Limb (tissue), 2 donors: ENCODE measurements around the gene GOLGA5.
A peak's percentile ranks its signal among the peaks of the same experiment; 100 is the strongest.
"Not testable (repeated sequence)": the region's sequence is repeated elsewhere in the genome, so short reads cannot be mapped to it uniquely, and the experiment has no call there.

Source experiments
- DNase-seq, 2 donors: peaks; one replicate each; pipeline ENCODE4 v3.0.0-alpha.2; 2016; ENCODE audit errors: extremely low spot score in 2 of 2

GOLGA5 gene

DNA sequence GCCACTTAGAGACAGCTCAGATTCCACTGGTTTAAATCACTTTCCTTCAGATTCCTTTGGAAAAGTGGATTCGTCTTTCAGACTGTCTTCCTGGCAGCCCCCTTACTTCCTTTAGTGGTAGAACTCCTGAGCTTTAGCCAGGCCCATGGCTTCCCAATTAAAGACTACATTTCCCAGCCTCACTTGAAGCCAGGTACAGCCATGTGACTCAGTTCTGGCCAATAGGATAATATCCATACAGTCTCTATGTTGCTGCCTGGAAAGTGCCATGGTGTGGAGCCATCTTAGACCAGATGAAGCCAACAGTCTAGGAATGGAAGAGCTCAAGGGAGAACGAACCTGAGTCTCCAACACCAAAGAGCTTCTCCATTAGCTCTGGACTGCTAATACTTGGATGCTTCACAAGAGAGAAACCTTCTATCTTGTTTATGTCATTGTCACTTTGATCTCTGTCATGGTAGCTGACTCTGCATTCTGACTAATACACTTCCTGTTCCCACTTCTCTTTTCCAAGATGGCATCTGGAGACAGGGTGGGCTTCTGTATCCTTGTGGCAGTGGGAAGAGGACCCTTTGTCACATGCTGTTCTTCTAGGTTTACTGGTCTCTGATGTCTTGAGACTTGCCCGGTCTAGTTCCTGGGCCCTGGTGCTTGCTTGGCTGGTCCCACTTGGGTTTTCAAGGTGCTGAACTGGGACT is 15.1 kb upstream of the GOLGA5 start:
- not testable (repeated sequence) for DNase-seq

DNA sequence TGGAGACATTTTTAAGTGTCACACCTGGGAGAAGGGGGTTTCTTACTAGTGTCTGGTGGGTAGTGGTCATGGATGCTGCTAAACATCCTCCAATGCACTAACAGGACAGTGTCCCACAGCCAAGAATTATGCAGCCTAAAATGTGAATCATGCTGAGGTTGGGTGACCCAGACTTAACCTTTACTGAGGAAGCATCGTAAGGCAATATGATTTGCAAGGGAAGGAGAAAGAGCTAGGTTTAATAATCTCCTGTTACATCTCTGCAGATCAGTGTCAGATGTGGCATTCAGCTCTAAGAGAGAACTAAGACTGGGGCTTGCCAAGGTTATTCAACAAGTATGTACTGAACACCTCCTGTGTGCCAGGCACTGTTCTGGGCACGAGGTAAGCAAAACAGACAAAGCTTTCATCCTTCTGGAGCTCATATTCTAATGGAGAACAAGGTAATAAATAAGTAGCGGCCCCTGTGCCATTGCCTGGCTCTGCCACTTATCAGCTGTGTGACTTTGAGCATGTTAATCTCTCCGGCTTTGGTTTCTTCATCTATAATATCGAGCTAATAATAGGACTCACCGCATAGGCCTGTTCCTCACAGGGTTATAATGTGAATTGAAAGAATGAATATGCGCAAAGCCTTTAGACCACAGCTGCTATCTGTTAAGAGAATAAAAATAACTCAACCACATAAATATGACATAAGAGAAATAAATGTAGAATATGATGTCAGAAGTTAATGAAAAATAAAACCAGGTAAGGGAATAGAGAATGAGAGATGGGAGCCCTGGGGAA is 13.5 kb upstream of the GOLGA5 start:
- DNase-seq, result no peak

DNA sequence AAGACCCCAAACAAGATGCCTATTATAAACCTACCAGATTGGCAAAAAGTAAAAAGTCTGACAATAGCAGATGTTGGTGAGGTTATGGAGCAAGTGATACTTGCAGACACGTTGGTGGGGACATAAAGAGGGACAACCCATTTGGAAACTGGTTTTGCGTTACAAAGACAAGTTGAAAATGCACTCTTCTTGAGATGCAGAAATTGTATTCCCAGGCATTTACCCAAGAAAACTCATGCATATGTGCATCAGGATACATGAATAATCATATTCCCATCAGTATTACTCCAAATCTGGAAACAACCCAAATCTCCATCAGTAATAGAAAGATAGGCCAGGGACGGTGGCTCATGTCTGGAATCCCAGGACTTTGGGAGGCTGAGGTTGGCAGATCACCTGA is 12.8 kb upstream of the GOLGA5 start:
- DNase-seq, result no peak

DNA sequence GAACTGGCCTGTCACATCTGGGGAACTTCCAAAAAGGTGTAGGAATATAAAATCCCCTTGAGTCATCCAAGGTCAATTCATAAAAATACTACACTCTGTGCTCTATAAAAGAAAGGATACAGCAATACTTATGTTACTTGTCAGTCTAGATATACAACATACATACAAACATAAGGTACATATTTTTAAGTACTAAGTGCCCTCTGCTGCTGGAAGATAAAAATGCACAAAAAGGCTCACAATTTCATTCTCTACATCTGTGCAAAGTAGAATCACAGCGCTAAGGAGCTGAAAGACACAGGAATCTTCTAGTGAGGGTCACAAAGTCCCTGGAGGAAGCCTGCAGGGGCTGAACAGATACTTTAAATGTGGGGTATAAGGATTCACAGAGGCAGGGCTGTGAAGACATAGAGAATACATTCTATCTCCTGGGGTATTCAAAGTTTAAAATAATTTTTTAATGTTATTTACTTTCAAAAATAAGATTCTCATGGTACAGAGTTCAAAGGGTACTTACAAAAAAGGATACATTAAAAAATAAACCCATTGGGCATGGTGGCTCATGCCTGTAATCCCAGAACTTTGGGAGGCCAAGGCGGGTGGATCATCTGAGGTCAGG is 10.2 kb upstream of the GOLGA5 start:
- DNase-seq, result peak in 1 of 2 donors; percentile 79

DNA sequence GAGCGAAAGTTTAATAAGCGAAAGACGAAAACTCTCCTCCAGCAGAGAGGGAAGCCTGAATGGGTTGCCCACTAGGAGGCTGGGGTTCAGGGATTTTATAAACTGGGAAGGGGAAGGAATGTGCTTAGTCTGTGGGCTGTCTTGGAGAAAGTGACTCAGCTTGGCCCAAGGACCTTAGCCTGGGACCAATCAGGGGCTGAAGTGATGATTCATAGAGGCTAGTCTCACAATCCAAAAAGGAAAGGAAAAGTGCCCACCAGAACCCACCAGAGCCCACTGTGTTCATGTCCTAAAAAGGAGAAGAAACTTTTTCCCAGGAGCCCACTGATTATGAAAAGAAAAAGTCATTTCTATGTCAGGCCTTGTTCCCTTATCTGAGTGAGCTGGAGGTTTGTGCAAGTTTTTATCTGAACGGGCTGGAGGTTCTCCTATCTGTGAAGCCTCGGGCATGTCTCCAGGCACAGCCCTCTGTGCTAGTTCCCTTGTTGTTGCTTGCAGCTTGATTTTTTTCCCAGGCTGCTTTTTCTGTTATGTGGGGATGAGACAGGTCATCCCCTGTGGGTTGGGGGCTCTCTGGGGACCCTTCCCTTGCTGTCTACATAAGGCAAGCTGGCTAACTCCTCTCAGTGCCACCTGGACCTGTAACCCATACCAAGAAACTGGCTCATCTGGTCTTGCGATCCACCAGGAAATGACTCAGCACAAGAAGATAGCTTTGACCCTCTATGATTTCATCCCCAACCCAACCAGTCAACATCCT is 8.3 kb upstream of the GOLGA5 start:
- no peak for DNase-seq

DNA sequence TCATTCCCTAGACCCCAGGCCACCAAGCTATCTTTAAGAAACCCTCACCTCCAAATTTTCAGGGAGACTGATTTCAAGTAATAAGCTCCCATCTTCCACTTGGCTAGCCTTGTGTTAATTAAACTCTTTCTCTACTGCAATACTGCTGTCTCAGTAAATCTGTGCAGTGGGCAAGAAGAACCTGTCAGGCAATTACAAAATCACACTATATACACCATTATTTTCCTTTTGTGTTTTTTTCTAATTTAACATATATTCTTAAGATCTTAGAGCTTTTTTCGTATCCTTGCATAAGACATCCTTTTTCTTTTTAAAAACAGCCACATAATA is 7.7 kb upstream of the GOLGA5 start:
- DNase-seq, result no peak

DNA sequence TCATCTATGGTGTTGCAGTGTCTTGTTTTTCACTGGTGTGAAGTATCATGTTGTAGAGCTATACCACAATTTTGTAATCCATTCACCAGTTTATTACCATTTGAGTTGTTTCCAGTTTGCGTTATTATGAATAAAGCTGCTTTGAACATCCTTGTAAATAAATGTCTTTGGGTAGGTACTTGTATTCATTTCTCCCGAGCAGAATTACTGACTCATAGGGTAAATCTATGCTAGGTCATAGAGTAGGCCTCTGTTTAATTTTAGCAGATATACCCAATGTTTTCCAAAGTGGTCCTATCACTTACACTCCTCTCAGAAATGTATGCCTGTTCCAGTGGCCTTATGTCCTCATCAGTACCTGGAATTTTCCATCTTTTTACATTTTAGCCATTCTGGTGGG is 6.6 kb upstream of the GOLGA5 start:
- DNase-seq, result no peak

DNA sequence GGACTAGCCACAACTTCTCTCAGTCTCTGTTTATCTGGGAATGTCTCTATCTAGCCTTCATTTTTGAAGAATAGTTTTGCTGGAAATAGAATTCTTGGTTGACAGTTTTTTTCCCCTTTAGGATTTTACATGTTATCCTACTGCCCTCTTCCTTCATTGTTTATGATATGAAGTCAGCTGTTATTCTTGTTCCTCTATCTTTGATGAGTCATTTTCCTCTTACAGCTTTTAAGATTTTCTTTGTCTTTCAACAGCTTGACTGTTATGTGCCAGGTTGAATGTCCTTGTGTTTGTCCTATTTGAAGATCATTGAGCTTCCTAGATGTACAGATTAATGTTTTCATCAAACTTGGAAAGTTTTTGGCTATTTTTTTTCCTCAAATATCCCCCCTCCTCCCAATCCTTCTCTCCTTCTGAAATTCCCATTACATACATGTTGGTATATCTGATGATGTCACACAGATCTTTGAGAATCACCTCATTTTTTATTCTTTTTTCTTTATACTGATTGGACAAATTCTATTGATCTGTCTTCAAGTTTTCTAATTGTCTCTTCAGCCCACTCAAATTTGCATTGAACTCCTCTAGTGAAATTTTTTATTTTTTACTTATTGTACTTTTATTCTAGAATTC is 4.5 kb upstream of the GOLGA5 start:
- DNase-seq, result no peak

DNA sequence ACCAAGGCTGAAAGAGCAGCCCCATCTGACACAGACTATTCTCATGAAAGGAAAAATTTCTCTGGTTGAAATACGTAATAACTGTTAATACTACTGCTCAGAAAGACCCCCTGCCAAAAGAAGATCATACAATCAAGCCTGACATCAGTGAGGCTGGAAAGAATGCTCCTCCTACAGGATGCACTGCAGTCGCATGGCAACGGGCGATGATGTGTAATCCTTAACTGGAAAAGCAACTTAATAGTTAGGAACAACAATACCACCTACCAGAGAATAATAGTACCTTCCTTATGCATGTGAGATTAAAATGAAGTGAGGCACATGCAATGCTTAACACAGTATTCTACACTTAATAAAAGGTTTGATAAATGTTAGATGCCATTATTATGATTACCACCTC is 1.2 kb upstream of the GOLGA5 start:
- DNase-seq, result no peak

DNA sequence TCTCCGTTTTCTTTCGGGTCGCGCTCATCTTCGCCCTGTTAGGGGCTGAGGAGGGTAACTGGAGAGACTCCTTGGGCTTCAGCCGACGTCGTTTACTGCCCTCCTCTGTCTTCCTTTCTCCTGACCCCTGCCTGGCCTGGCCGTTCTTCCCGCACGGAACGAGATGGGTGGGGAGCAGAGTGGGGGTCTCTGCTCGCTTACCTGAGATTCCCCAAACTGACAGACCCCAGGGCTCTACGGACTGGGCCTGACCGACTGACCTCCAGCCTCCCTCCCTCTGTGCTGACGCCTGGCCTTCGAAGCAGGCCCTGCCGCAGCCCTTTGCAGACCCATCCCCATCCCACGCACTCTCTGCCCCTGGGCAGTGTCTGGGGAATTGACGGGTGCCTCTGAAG is 439 bp downstream of the GOLGA5 start:
- no peak for DNase-seq

DNA sequence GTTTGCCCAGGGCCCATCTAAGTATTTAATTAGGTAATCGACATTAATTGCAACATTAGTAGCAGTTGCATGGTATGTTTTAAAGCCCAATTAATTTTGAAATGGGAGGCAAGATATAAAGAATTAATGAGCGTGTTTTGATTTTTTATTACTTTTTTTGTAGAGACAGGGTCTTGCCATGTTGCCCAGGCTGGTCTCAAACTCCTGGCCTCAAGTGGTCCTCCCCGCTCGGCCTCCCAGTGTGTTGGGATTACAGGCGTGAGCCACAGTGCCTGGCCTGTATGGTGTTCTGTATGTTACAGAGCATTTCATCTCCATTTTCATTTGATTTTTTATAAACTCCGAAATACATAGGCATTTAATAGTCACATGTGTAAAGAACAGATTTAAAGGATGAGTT is 856 bp downstream of the GOLGA5 start:
- no peak for DNase-seq

DNA sequence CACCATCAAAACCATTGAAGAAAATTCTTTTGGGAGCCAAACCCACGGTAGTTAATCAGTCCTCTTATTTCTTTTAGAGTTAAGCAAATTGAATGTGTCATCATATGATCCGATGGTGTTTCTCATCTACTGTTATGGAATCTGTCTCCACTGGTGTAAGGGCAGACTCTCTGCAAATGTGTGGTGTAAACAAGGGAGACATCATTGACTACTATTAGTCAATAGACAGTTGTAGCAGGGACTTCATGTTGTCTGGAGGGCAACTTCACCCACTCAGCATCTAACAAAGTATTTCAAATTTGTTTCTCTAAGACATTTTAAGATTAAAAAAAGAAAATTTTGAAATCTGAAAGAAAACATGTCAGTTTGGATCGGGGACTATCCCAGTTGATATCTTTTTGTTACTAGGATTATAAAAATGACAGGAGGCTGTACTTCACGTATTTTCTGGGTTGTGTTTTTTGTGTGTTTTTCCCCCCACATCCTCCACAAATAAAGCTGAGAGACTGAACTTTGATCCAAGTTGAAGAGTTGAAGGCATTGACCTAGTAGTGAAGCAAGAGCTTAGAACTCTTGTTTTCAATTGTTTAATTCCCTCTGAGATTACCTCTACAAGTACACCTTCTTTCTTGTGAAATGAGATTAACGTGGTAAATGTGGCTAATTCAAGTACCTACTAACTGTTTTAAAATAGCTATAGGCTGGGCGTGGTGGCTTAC is 4.0 kb downstream of the GOLGA5 start:
- no peak for DNase-seq

DNA sequence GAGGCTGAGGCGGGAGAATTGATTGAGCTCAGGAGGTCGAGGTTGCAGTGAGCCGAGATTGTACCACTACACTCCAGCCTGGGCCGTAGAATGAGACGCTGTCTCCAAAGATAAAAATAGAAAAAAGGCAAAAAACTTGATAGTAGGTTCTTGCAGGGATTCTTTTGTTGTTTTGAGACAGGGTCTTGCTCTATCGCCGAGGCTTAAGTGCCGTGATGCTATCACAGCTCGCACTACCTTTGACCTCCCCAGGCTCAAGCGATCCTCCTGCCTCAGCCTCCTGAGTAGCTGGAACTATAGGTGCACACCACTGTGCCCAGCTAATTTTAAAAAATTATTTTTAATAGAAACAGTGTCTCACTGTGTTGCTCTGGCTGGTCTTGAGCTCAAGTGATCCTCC is 4.7 kb downstream of the GOLGA5 start:
- DNase-seq, result no peak

DNA sequence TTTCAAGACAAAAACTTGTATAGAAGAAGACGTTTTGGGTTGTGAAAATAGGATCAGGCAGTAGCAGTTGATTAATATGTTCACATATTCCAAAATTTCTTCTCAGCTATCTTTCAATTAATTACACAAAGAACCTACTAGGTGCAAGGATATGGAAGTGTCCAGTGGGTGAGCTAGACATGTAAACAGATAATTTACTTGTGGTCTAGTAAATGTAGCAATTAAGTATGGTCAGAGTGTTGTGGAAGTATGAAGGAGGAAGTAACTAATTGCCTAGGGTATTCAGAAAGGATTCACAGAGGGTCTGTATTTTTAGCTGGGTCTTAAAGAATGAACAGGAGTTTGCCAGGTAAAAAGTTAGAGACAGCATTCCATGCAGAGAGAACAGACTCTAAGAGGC is 5.9 kb downstream of the GOLGA5 start:
- DNase-seq, result no peak

DNA sequence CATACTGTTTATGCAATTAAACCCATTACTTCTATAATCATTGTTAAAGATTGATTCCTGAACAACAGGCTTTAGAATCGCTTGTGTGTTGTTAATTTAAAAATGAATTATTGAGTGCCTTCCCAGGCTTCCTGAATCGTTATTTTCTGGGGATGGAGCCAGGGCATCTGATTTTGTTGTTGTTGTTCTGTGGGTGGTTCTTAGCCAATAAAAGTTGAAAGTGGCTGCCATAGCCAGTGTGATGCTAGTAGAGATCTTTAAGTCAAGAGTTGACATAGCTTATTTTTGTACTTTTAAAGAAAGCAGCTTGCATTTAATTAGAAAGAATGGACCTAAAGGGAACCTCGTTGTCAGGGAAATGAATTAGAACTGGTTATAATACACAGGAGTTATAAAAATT is 6.4 kb downstream of the GOLGA5 start:
- DNase-seq, result no peak

DNA sequence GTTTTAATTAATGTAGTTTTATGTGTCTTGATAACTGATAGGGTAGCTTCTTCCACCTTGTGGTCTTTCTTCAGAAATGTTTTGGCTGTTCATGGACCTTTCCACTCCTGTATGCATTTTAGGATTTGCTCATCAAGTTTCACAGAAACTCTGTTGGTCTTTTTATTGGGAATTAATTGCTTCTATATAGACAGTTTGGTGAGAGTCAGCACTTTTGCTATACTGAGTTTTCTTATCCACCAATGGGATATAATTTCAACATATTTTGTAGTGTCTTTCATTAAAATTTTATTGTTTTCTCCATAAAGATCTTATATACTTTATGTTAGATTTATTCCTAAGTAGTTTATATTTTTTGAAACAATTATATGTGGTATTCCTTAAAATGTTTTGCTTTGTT is 7.8 kb downstream of the GOLGA5 start:
- no peak for DNase-seq

DNA sequence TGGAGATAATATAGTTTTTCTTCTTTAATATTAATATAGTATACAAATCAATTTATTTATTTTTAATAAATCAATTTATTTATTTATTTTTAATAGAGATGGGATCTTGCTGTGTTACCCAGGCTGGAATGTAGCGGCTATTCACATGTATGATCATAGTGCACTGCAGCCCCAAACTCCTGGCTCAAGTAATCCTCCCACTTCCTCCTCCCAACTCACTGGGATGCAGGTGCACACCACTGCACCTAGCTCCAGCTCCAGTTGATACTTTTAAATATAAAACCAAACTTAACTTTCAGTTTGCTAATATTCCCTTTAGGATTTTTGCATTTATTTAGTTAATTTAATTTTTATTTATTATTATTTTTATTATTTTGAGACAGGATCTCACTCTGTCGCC is 8.6 kb downstream of the GOLGA5 start:
- no peak for DNase-seq

DNA sequence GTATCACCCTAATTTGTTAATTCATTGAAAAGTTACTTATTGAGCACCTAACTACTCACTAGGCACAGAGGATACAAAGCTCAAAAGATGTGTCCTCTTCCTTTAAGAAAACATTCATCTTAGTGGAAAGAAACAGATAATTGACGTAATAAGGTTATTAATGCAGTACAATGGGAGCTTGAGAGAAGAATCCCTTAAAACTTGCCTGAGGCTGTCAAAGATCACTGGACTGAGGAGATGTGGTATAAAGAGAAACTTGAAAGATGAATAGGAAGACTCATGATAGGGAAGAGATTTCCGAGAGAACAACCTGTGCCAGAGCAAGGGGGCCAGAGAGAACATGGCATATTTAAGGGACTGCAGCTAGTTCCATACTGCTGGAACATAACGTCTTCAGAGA is 19.1 kb downstream of the GOLGA5 start:
- no peak for DNase-seq

DNA sequence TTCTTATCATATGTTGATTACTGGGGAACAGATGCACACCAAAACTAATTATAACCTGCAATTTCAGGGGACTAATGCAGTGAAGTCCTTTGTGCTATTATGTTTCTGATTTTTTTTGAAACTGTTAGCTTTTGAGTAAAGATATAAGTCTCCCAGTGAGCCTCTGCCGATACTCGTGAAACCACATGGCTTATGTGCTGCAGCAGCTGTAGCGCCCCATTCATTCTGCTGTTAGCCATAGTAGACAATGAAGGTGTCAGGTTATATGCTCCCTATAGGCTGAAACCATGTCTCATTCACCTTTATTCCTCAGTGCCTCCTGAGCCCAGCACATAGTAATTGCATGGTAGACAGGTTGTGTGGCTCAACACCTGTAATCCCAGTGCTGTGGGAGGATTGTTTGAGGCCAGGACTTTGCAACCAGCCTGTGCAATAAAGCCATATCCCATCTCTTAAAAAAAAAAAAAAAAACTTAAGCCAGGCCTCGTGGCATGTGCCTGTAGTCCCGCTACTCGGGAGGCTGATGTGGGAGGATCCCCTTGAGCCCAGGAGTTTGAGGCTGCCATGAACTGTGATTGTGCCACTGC is 25.0 kb downstream of the GOLGA5 start:
- DNase-seq, result no peak

DNA sequence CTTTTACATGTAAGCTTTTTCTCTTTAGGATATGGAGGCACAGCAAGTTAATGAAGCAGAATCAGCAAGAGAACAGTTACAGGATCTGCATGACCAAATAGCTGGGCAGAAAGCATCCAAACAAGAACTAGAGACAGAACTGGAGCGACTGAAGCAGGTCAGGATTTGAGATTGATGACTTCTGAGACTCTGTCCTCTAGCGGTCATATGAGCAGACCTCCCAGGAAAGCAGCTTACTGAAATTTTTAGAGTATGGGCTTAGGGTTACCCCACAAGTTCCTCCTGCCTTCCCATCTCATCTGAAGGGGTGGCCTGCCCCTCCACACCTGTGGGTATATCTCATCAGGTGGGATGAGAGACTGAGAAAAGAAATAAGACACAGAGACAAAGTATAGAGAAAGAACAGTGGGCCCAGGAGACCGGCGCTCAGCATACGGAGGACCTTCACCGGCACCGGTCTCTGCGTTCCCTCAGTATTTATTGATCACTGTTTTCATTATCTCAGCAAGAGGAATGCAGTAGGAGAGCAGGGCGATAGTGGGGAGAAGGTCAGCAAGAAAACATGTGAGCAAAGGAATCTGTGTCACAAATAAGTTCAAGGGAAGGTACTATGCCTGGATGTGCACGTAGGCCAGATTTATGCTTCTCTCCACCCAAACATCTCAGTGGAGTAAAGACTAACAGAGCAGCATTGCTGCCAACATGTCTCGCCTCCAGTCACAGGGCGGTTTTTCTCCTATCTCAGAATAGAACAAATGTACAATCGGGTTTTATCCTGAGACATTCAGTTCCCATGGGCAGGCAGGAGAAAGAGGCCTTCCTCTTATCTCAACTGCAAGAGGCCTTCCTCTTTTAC is 25.8 kb downstream of the GOLGA5 start:
- not testable (repeated sequence) for DNase-seq
